Kidney (tissue), 14 donors: ENCODE results near the gene SCN4A. TPM values are rescaled to one million over a fixed set of nuclear protein-coding genes. Genes with fewer than 3 reads are reported as not detected.

Experiments
- DNase-seq, 5 donors: peaks; one replicate each; pipeline ENCODE4 v3.0.0-alpha.2; 2013 to 2020
- FAIRE-seq: peaks from 2 replicates; lab custom pipeline; 2012; peaks lifted over from hg19 to GRCh38; lab: Jason Lieb, UNC
- H3K27ac ChIP-seq, 2 donors: one replicate each; pipeline ENCODE4 v1.7.0; 2013; ENCODE audit warnings: low read depth in 2 of 2, low read length in 2 of 2, inconsistent platforms in 1 of 2
- H3K27me3 ChIP-seq: one replicate; pipeline ENCODE4 v1.7.1; 2013; ENCODE audit warnings: low read length, inconsistent platforms; ENCODE audit not compliant: control insufficient read depth, insufficient read depth
- H3K36me3 ChIP-seq, 3 donors: one replicate each; pipeline versions ENCODE4 v1.7.0 to v1.7.1; 2013; ENCODE audit warnings: low read length in 3 of 3, control low read depth in 1 of 3, inconsistent platforms in 1 of 3; ENCODE audit not compliant: insufficient read depth in 3 of 3, control insufficient read depth in 2 of 3
- H3K4me1 ChIP-seq, 3 donors: one replicate each; pipeline versions ENCODE4 v1.7.0 to v1.7.1; 2013; ENCODE audit warnings: low read length in 3 of 3, inconsistent platforms in 1 of 3, low read depth in 1 of 3; ENCODE audit not compliant: control insufficient read depth in 2 of 3, insufficient read depth in 2 of 3
- H3K4me3 ChIP-seq, 3 donors: one replicate each; pipeline versions ENCODE4 v1.7.0 to v1.8.1; 2013; ENCODE audit warnings: low read length in 3 of 3, control low read depth in 1 of 3, inconsistent platforms in 1 of 3
- H3K9ac ChIP-seq, 3 donors: one replicate each; pipeline versions ENCODE4 v1.7.0 to v1.7.1; 2013; ENCODE audit warnings: low read length in 3 of 3, control low read depth in 1 of 3, inconsistent platforms in 1 of 3
- H3K9me3 ChIP-seq, 3 donors: one replicate each; pipeline versions ENCODE4 v1.7.0 to v1.7.1; 2013; ENCODE audit warnings: low read length in 3 of 3, control low read depth in 1 of 3, inconsistent platforms in 1 of 3; ENCODE audit not compliant: control insufficient read depth in 2 of 3, insufficient read depth in 1 of 3
- intact Hi-C: fragments of 100-400 bp; cut with DNase I; formaldehyde crosslinking; loops from one replicate; pipeline ENCODE4 v1.11.1; 2022
- polyA plus RNA-seq: library from polyadenylated mRNA; stranded (reverse); fragments of 350-450 nt; fragmentation: Illumina TruSeq; extraction: RNeasy Lipid Tissue Mini Kit (QIAGEN cat#74804); gene quantifications from one replicate; pipeline ENCODE4 v1.2.3, GENCODE V29; 2014; ENCODE audit warnings: low read depth, low replicate concordance; ENCODE audit not compliant: insufficient read depth
- total RNA-seq: library from RNA; stranded (reverse); fragmentation: NEBNext Ultra II Directional; extraction: Animal tissue kit (Norgen Biotek cat#: 25700); gene quantifications from one replicate; pipeline ENCODE4 v1.2.1, GENCODE V29; 2021
- TF ChIP-seq, protein P1 (sequence below): IDR thresholded peaks from 3 replicates; pipeline ENCODE4 v1.5.1; 2012; ENCODE audit warnings: mild to moderate bottlenecking, moderate library complexity, borderline replicate concordance; ENCODE audit not compliant: insufficient read depth; ENCODE audit errors: extremely low read depth
- donor health status: control.
- donor health status: control.
- donor health status: control.
- donor health status: control.
- donor health status: control.
- donor health status: DM: yes; HTN: yes; CAD: no.
- donor health status: Normal renal cell carcinoma (clear cell type).

Gene SCN4A
- total and polyA plus RNA-seq, 2 donors from 2014 or later, result 0.19 to 3.4 TPM

GRCh38 chr17:64005734-64006167, 33.0 kb upstream of the SCN4A start:
- Histone ChIP-seq H3K36me3 (no peaks in the 10 kb centered on the region), H3K27ac (peak overlapping the region in 1 of 2 donors; percentile 59), H3K4me3 (peak overlapping the region in 1 of 3 donors; percentile 29), H3K9me3 (no peaks in the 10 kb centered on the region), H3K9ac (peak overlapping the region in 2 of 3 donors; percentile 10 to 12), H3K27me3 (no peaks in the 10 kb centered on the region), H3K4me1 (peaks cover 0 to 15% (median 3%) of the 10 kb centered on the region in 3 donors)
- peak in 2 of 5 donors; percentile 48 to 80 for DNase-seq
- TF ChIP-seq, protein P1, sequence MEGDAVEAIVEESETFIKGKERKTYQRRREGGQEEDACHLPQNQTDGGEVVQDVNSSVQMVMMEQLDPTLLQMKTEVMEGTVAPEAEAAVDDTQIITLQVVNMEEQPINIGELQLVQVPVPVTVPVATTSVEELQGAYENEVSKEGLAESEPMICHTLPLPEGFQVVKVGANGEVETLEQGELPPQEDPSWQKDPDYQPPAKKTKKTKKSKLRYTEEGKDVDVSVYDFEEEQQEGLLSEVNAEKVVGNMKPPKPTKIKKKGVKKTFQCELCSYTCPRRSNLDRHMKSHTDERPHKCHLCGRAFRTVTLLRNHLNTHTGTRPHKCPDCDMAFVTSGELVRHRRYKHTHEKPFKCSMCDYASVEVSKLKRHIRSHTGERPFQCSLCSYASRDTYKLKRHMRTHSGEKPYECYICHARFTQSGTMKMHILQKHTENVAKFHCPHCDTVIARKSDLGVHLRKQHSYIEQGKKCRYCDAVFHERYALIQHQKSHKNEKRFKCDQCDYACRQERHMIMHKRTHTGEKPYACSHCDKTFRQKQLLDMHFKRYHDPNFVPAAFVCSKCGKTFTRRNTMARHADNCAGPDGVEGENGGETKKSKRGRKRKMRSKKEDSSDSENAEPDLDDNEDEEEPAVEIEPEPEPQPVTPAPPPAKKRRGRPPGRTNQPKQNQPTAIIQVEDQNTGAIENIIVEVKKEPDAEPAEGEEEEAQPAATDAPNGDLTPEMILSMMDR, result no peak
- FAIRE-seq, result no peak
- intact Hi-C loops, result no loop called here

- H3K9ac ChIP-seq, result no peak overlapping the region
- peak overlapping the region in 1 of 3 donors; percentile 29 for H3K4me3 ChIP-seq
- intact Hi-C loops, result no loop called here
- H3K27me3 ChIP-seq, result no peaks in the 10 kb centered on the region
- H3K36me3 ChIP-seq, result no peaks in the 10 kb centered on the region
- TF ChIP-seq, protein P1, result no peak
- no peak for FAIRE-seq
- no peaks in the 10 kb centered on the region for H3K9me3 ChIP-seq
- peaks cover 0 to 15% (median 3%) of the 10 kb centered on the region in 3 donors for H3K4me1 ChIP-seq
- H3K27ac ChIP-seq, result no peak overlapping the region
- DNase-seq, result no peak
These were observed 32.4 kb upstream of the SCN4A start for GRCh38 chr17:64004903-64005733.

DNA sequence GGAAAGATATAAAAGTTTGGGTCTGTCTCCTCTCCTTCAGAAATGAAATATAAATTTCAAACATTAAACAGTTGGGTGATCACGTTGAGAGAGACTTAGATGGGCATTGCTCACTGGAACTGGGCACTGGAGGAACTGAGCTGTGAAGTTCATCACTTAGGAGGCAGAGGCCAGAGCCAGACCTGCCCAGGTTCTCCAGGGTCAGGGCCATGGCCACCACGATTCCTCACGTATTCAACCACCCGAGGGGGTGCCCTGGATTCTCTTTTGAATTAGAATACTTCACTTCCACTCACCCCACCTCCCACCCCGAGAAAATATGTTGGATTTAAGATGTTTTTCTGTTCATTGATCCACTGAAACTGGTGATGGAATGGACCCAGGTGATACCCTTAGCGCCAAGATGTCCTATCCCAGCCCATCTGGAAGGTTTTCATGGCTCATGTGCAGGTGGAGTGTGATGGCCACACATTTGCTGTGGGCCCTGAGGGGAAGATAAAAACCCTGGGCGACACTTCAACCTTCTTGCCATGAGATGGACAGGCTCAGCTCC, 31.6 kb upstream of the SCN4A start:
- no peak overlapping the region for H3K4me3 ChIP-seq
- no peaks in the 10 kb centered on the region for H3K36me3 ChIP-seq
- TF ChIP-seq, protein P1, result no peak
- H3K27me3 ChIP-seq, result no peaks in the 10 kb centered on the region
- FAIRE-seq (no peak), DNase-seq (no peak)
- H3K4me1 ChIP-seq, result peaks cover 0 to 15% (median 3%) of the 10 kb centered on the region in 3 donors
- H3K9ac ChIP-seq, result no peak overlapping the region
- no peaks in the 10 kb centered on the region for H3K9me3 ChIP-seq
- H3K27ac ChIP-seq, result no peak overlapping the region
- intact Hi-C loops, result no loop called here
